Measurements from ENCODE around the gene COX8C. TPM values are rescaled to one million over a fixed set of nuclear protein-coding genes. Genes with fewer than 3 reads are reported as not detected.

COX8C gene
- total RNA-seq, 1 donor: not detected

DNA sequence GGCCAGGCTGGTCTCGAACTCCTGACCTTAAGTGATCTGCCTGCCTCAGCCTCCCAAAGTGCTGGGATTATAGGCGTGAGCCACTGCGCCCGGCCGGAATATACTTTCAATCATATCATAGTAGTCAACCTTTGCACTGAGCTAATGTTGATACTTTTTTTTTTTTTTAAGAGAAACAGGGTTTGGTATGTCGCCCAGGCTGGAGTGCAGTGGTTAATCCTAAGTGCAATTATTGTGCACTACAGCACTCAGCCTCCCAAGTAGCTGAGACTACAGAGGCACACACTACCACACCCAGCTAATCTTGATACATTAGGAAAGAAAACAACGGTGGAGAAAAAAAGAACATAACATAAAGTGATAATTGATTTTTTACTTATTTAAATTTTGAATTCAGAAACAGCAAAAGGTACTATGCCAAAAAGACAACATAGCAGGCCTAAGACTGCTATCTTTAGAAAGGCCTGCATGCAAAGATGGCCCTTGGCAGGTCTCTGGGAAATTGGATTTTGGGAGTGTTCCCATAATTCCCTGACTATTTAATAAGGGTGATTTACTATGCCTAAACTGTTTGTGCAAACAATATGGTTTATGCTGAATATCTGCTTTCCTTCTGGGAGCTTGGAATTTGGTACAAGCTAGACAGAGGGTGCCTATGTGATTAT is 29.6 kb upstream of the COX8C start:
- H3K27me3 ChIP-seq (ENCODE audit: insufficient read depth, low read length): no peaks in the 10 kb centered on the region
- H3K4me1 ChIP-seq (ENCODE audit: insufficient read depth, low read length): peaks cover 27% of the 10 kb centered on the region
- no peak overlapping the region for H3K4me3 ChIP-seq (ENCODE audit: low read length)
- no peaks in the 10 kb centered on the region for H3K9me3 ChIP-seq (ENCODE audit: low read depth, low read length)

DNA sequence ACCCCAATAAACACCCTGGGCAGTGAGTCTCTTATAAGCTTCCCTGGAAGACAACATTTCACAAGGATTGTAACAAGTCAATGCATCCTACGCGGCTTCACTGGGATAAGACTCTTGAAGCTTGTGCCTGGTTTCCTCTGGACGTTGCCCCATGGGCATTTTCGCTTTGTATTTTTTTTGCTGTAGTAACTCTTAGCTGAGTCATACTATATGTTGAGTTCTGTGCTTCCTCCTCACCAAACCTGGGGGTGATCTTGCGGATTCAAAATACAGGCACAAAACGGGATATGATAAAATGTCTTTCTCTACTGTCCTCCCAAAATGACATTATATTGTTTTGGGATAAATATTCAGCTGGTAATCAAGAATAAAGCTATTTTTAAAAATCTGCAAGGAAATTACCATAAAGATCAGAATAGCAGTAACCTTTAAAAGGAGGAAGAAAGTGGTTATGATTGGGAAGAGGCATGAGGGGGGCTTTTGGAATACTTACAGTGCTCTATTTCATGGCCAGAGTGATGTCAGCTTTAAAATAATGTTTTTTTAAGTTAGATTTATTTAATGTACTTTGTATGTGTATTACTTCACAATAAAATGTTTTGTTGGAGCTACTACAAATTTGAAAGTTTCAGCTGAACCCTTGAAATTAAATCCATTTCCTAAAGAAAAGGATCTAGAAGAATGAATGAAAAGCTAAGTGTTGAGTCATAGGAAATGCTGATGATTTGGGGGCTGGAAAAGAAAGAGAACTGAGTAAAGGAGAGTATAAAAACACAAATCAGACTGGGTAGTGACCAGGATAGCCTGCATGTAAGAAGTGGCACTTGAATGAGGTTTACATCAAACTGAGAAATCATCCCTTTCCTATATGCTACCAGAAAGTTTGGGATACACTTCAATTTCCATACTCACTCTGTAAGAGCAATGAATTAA is 28.8 kb upstream of the COX8C start:
- Histone ChIP-seq H3K4me3 (ENCODE audit: low read length) (no peak overlapping the region), H3K4me1 (ENCODE audit: insufficient read depth, low read length) (peaks cover 32% of the 10 kb centered on the region), H3K9me3 (ENCODE audit: low read depth, low read length) (no peaks in the 10 kb centered on the region), H3K27me3 (ENCODE audit: insufficient read depth, low read length) (no peaks in the 10 kb centered on the region)

DNA sequence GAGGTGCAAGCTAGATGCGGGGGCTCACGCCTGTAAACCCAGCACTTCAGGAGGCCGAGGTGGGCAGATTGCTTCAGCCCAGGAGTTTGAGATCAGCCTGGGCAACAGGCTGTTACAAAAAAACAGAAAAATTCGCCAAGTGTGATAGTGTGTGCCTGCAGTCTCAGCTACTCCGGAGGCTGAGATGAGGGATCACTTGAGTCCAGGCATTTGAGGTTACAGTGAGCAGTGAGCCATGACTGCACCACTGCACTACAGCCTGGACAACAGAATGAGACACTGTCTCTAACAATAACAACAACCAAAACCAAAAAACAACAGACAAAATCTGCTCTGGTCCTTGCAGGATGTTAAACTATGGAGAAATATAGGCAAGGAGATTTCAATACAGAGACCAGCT is 28.1 kb upstream of the COX8C start:
- no peak overlapping the region for H3K4me3 ChIP-seq (ENCODE audit: low read length)
- H3K9me3 ChIP-seq (ENCODE audit: low read depth, low read length): no peaks in the 10 kb centered on the region
- no peaks in the 10 kb centered on the region for H3K27me3 ChIP-seq (ENCODE audit: insufficient read depth, low read length)
- peaks cover 35% of the 10 kb centered on the region for H3K4me1 ChIP-seq (ENCODE audit: insufficient read depth, low read length)

DNA sequence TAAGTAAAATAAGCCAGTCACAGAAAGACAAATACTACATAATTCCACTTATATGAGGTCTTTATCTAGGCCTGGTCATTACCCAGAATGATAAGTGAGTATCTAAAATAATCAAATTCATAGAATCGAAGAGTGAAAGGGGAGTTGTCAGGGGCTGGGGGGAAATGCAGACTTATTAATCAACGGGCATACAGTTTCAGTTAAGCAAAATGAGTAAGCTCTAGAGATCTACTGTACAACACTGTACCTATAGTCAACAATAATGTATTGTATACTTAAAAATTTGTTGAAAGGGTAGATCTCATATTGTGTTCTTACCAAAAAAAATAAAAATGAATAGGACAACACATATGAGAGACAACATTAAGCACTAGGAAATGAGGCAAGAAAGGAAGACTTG is 27.5 kb upstream of the COX8C start:
- Histone ChIP-seq H3K4me3 (ENCODE audit: low read length) (no peak overlapping the region), H3K9me3 (ENCODE audit: low read depth, low read length) (no peaks in the 10 kb centered on the region), H3K4me1 (ENCODE audit: insufficient read depth, low read length) (peaks cover 37% of the 10 kb centered on the region), H3K27me3 (ENCODE audit: insufficient read depth, low read length) (no peaks in the 10 kb centered on the region)

DNA sequence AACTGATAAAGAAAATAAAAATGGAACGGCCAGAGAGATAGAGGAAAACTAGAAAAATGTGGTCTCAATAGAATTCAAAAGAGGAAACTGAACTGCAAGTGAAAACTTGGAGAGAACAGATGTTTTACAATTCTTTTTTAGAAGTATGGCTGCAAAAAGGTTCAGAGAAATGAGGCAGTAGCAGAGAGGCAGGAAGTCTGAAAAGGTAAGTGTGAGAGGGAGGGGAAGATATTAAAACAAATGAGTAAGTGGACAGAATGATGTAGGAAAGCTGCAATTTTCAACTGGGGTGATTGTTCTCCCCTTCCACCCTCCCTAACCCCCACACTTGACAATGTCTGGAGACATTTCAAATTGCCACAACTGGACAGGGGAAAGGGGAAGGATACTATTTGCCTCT is 27.0 kb upstream of the COX8C start:
- H3K4me1 ChIP-seq (ENCODE audit: insufficient read depth, low read length): peaks cover 37% of the 10 kb centered on the region
- no peaks in the 10 kb centered on the region for H3K27me3 ChIP-seq (ENCODE audit: insufficient read depth, low read length)
- no peak overlapping the region for H3K4me3 ChIP-seq (ENCODE audit: low read length)
- no peaks in the 10 kb centered on the region for H3K9me3 ChIP-seq (ENCODE audit: low read depth, low read length)

DNA sequence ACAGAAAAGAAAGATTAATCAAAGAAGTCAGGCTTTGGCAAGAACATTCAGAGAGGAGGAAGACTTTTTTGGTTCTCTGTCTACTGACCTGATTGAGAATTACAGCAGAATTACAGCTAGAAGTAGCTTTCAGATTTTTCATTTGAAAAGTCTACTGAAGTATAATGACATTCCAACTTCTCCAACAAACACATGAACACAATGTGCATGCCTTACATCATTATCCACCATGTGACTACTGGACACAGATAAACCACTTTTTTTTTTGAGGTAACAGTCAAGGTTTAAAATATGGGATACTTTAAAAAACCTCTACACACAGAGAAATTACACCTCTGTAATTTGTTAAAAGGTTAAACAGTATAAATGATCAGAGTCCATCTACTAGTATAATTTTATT is 26.5 kb upstream of the COX8C start:
- Histone ChIP-seq H3K4me3 (ENCODE audit: low read length) (no peak overlapping the region), H3K27me3 (ENCODE audit: insufficient read depth, low read length) (no peaks in the 10 kb centered on the region), H3K9me3 (ENCODE audit: low read depth, low read length) (no peaks in the 10 kb centered on the region), H3K4me1 (ENCODE audit: insufficient read depth, low read length) (peaks cover 37% of the 10 kb centered on the region)

DNA sequence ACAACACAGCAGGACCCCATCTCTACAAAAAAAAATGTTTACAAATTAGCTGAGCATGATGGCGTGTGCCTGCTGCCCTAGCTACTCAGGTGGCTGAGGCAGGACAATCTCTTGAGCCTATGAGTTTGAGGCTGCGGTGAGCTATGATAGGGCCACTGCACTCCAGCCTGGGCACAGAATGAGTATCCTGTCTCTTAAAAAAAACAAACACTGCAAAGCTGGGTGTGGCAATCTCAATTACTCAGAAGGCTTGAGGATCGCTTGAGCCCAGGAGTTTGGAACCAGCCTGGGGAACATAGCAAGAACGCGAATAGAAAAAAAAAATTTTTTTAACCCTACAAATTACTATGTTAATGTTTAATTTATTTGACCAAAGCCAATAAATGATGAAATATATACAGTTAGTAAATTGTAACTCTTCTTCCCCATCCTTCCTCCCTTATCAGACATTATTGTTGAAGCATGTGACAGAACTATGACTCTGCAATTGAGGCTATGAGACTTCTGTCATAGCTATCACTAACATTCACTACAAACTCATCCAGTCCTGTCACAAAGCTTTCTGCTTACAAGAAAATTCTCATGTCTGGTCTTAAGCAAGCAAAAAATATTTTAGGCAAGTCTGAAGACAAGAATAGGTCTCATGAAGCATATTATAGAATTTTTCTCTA is 23.9 kb upstream of the COX8C start:
- no peak overlapping the region for H3K4me3 ChIP-seq (ENCODE audit: low read length)

DNA sequence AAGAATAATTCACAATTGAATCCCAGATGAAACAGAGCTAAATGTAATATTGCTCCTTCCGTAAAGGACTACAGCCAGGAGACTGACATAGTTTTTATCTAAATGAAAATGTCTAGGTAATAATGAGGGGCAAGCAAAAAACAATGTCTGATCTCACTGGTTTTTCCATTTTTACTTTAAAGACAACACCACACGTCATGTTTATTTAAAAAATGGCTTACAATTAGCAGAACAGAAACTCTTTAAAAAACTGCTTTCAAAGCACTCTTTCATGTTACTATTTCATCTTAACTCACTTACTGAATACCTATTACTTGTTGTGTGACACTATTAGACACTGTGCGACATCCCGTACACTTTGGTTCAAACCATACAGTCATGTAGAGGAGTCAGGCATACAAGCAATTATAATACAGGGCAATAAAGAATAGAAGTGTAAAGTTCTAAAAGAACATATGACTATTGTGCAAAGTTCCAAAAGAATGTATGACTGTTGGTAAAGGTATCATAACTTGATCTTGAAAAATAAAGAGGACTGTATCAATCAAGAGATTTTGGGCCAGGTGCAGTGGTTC is 23.3 kb upstream of the COX8C start:
- no peak overlapping the region for H3K4me3 ChIP-seq (ENCODE audit: low read length)
- peaks cover 22% of the 10 kb centered on the region for H3K4me1 ChIP-seq (ENCODE audit: insufficient read depth, low read length)
- H3K27me3 ChIP-seq (ENCODE audit: insufficient read depth, low read length): no peaks in the 10 kb centered on the region
- H3K9me3 ChIP-seq (ENCODE audit: low read depth, low read length): no peaks in the 10 kb centered on the region

More for the DNA sequence above, 23.9 kb upstream of the COX8C start:
- Histone ChIP-seq H3K9me3 (ENCODE audit: low read depth, low read length) (no peaks in the 10 kb centered on the region), H3K4me1 (ENCODE audit: insufficient read depth, low read length) (peaks cover 27% of the 10 kb centered on the region), H3K27me3 (ENCODE audit: insufficient read depth, low read length) (no peaks in the 10 kb centered on the region)

DNA sequence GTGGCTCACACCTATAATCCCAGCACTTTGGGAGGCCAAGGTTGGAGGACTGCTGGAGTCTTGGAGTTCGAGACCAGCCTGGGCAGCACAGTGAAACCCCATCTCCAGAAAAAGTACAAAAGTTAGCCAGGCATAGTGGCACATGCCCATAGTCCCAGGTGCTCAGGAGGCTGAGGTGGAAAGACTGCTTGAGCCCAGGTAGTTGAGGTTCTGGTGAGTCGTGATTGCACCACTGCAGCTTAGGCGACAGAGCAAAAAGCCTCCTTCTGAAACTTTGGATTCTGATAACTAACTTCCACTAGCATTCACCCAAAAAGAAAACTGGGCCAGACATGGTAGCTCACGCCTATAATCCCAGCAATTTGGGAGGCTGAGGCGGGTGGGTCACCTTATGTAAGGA is 20.8 kb upstream of the COX8C start:
- H3K27me3 ChIP-seq (ENCODE audit: insufficient read depth, low read length): no peaks in the 10 kb centered on the region

DNA sequence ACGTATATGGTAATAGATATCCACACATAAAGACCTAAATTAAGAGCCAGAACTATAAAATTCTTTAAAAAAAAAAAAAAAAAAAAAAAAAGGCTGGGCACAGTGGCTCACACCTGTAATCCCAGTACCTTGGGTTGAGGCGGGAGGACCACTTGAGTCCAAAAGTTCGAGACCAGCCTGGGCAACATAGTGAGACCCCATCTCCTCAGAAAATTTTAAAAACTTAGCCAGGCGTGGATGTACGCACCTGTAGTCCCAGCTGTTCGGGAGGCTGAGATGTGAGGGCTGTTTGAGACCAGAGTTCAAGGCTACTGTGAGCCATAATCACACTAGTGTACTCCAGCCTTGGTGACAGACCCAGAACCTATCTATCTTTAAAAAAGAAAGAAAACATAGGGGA is 18.4 kb upstream of the COX8C start:
- peaks cover 34% of the 10 kb centered on the region for H3K4me1 ChIP-seq (ENCODE audit: insufficient read depth, low read length)
- H3K9me3 ChIP-seq (ENCODE audit: low read depth, low read length): no peaks in the 10 kb centered on the region
- H3K27me3 ChIP-seq (ENCODE audit: insufficient read depth, low read length): no peaks in the 10 kb centered on the region
- H3K4me3 ChIP-seq (ENCODE audit: low read length): no peak overlapping the region

More for the DNA sequence above, 20.8 kb upstream of the COX8C start:
- Histone ChIP-seq H3K9me3 (ENCODE audit: low read depth, low read length) (no peaks in the 10 kb centered on the region), H3K4me3 (ENCODE audit: low read length) (no peak overlapping the region), H3K4me1 (ENCODE audit: insufficient read depth, low read length) (peaks cover 28% of the 10 kb centered on the region)

DNA sequence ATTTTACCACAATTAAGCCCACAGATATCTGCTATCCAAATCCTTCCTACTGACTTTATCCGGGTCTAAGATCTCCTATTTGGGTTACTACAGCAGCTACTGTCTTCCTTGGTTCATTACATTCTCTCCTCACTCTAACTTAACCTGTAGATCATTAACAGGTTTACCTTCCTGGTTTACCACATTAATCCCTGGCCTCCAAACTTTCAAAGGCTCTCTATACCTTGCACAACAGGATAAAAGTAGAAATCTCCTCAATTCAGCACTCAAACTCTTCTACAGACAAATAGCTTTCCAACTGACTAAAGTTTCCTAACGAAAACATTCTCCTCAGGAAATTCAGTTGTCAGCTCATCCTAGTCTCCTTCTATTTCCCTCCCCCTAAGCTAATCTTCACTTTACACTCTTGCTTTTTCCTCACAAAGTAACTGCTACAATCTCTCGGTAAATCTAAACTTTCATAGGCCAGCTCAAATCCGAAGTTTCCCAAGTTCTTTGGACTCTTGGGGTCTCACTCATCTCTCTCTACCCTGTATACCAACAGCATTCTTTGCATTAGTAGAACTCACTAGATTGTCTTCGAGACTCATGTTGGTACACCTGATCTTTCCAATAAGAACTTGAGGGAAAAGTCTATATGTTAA is 16.9 kb upstream of the COX8C start:
- H3K4me3 ChIP-seq (ENCODE audit: low read length): no peak overlapping the region
- H3K9me3 ChIP-seq (ENCODE audit: low read depth, low read length): no peaks in the 10 kb centered on the region
- H3K4me1 ChIP-seq (ENCODE audit: insufficient read depth, low read length): peaks cover 34% of the 10 kb centered on the region
- H3K27me3 ChIP-seq (ENCODE audit: insufficient read depth, low read length): no peaks in the 10 kb centered on the region

DNA sequence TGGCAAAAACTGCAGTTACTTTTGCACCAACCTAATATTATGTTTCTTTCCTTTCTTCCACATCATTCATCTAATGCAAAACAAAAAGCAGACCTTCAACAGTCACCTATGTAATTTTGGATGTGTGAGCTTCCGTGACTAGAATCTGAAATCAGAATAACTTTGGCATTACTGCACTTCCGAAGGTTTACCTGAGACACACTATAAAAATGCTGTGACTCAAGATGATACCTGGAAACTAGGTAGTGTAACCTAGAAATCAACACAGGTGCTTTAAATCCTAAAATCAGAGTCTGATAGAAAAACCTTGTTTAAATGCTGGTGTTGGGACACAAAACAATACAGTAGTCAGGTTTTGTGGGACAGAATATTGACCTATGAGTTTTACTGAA is 16.4 kb upstream of the COX8C start:
- H3K27me3 ChIP-seq (ENCODE audit: insufficient read depth, low read length): no peaks in the 10 kb centered on the region
- H3K9me3 ChIP-seq (ENCODE audit: low read depth, low read length): no peaks in the 10 kb centered on the region
- H3K4me3 ChIP-seq (ENCODE audit: low read length): no peak overlapping the region
- peaks cover 34% of the 10 kb centered on the region for H3K4me1 ChIP-seq (ENCODE audit: insufficient read depth, low read length)

DNA sequence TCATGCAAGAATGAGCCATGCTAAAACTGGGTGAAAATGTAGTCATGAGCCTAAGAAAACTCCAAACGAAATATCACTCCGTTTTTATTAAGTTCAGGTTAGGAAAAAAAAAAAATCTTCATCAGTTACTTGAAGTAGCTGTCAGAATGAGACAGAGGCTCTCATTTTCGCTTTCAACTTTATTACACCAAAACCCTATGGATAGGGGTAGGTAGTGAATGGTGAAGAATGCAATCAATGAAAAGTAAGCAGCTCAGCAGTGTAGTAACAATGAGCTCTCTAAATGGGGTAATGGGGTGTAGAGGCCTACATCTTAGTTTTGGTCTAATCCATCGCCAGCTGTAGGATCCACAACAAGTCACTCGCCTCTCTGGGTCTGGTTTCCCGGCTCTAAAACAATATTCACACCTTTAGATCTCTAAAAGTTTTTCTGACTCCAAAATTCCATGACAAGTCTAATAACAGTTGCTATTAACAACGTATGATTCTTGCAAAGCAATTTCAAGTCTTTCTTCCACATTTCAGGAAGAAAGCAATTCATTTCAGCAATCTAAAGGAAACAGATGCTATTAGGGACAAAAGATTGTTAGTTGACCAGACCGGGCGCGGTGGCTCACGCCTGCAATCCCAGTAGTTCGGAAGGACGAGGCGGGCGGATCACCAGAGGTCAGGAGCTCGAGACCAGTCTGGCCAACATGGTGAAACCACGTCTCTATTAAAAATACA is 15.8 kb upstream of the COX8C start:
- Histone ChIP-seq H3K27me3 (ENCODE audit: insufficient read depth, low read length) (no peaks in the 10 kb centered on the region), H3K4me3 (ENCODE audit: low read length) (peak overlapping the region; percentile 63), H3K4me1 (ENCODE audit: insufficient read depth, low read length) (peaks cover 34% of the 10 kb centered on the region), H3K9me3 (ENCODE audit: low read depth, low read length) (no peaks in the 10 kb centered on the region)

DNA sequence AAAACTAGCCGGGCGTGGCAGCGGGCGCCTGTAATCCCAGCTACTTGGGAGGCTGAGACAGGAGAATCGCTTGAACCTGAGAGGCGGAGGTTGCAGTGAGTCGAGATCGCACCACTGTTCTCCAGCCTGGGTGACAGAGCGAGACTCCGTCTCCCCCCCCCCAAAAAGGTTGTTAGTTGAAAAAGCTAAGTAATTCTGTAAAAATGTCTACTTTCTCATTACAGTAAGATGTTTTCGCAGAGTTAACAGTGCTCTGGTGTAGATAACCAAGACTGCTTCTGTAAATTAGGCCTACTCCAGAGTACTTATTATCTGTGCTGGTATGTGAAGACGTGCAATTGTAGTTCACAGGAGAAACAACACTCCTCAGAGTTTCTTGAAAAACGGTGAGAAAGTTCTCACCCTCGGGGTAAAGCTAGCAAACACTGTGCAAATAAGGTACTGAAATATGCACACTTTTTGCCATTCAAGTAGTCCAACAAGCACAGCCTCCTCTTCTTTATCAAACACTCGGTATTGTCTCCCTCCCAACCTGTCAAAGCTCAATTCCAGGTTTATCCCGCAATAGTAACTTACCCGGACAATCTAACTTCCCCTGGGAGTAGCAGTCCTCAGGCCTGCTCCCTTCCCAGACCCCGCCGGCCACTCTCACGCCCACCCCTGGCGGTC is 15.1 kb upstream of the COX8C start:
- H3K9me3 ChIP-seq (ENCODE audit: low read depth, low read length): no peaks in the 10 kb centered on the region
- peak overlapping the region; percentile 63 for H3K4me3 ChIP-seq (ENCODE audit: low read length)
- peaks cover 34% of the 10 kb centered on the region for H3K4me1 ChIP-seq (ENCODE audit: insufficient read depth, low read length)
- no peaks in the 10 kb centered on the region for H3K27me3 ChIP-seq (ENCODE audit: insufficient read depth, low read length)

Data from mononuclear cell (primary cell).